CD4-positive, alpha-beta memory T cell (primary cell): ENCODE data around the gene INPP5A. TPM values are rescaled to one million over a fixed set of nuclear protein-coding genes. Genes with fewer than 3 reads are reported as not detected.
A peak's percentile ranks its signal among the peaks of the same experiment; 100 is the strongest.

Source experiments
- CTCF ChIA-PET: fragments of 350-600 bp; sonication (Branson Sonifier 250); formaldehyde crosslinking; loops from one replicate; lab custom pipeline; 2021; ENCODE audit warnings: inconsistent platforms; ENCODE audit not compliant: partially characterized antibody; lab: Charles Lee
- POLR2A ChIA-PET: fragments of 350-600 bp; sonication (Branson Sonifier 250); formaldehyde crosslinking; loops from one replicate; lab custom pipeline; 2021; ENCODE audit not compliant: partially characterized antibody; lab: Charles Lee
- DNase-seq, 5 donors: peaks; one replicate each; pipeline versions ENCODE4 v3.0.0 to v3.0.0-alpha.2; 2020 to 2022; ENCODE audit warnings: mixed read lengths in 1 of 5
- H3K27ac ChIP-seq: one replicate; pipeline ENCODE4 v1.7.0; 2013; ENCODE audit warnings: low read depth, low read length
- H3K27me3 ChIP-seq: 2 replicates; pipeline ENCODE4 v1.7.0; 2013; ENCODE audit warnings: mild to moderate bottlenecking, low read length, moderate library complexity; ENCODE audit not compliant: insufficient read depth
- H3K36me3 ChIP-seq: 2 replicates; pipeline ENCODE4 v1.7.0; 2013; ENCODE audit warnings: mild to moderate bottlenecking, low read length, moderate library complexity; ENCODE audit not compliant: insufficient read depth
- H3K4me1 ChIP-seq: 2 replicates; pipeline ENCODE4 v1.7.0; 2013; ENCODE audit warnings: mild to moderate bottlenecking, low read length, moderate library complexity; ENCODE audit not compliant: insufficient read depth
- H3K4me3 ChIP-seq, 2 donors: one replicate each; pipeline ENCODE4 v1.7.0; 2013; ENCODE audit warnings: low read length in 2 of 2, mild to moderate bottlenecking in 1 of 2
- H3K9me3 ChIP-seq, 2 donors: one replicate each; pipeline ENCODE4 v1.7.0; 2013; ENCODE audit warnings: low read length in 2 of 2, control low read depth in 1 of 2; ENCODE audit not compliant: control insufficient read depth in 1 of 2
- H3K27ac Mint-ChIP-seq, 7 donors: one replicate each; pipeline ENCODE4 v1.8.0; 2020 to 2021; ENCODE audit warnings: mixed read lengths in 7 of 7, mild to moderate bottlenecking in 6 of 7, inconsistent platforms in 3 of 7, moderate library complexity in 3 of 7
- H3K27me3 Mint-ChIP-seq, 2 donors: one replicate each; pipeline ENCODE4 v1.8.0; 2020 to 2021; ENCODE audit warnings: mixed read lengths in 2 of 2
- H3K36me3 Mint-ChIP-seq, 2 donors: one replicate each; pipeline ENCODE4 v1.8.0; 2020 to 2021; ENCODE audit warnings: mixed read lengths in 2 of 2, inconsistent platforms in 1 of 2, mild to moderate bottlenecking in 1 of 2
- H3K4me1 Mint-ChIP-seq, 4 donors: one replicate each; pipeline ENCODE4 v1.8.0; 2020 to 2021; ENCODE audit warnings: mixed read lengths in 4 of 4, mild to moderate bottlenecking in 1 of 4
- H3K4me3 Mint-ChIP-seq, 8 donors: one replicate each; pipeline ENCODE4 v1.8.0; 2020 to 2021; ENCODE audit warnings: mixed read lengths in 8 of 8, mild to moderate bottlenecking in 7 of 8, moderate library complexity in 6 of 8, inconsistent platforms in 3 of 8
- H3K9me3 Mint-ChIP-seq, 8 donors: one replicate each; pipeline ENCODE4 v1.8.0; 2020 to 2021; ENCODE audit warnings: mixed read lengths in 8 of 8, mild to moderate bottlenecking in 5 of 8, inconsistent platforms in 3 of 8, moderate library complexity in 1 of 8
- intact Hi-C: fragments of 100-400 bp; cut with micrococcal nuclease; formaldehyde crosslinking; loops from one replicate; pipeline ENCODE4 v1.15.1; 2023
- polyA plus RNA-seq, 2 donors: library from polyadenylated mRNA; unstranded; fragments of 300-500 nt; fragmentation: Illumina TruSeq; gene quantifications; one replicate each; pipeline ENCODE4 v1.2.3, GENCODE V29; 2021
- total RNA-seq, 2 experiments: library from RNA; stranded (reverse); gene quantifications; one replicate each; pipeline ENCODE4 v1.2.3, GENCODE V29; 2021

INPP5A gene
- total and polyA plus RNA-seq, 4 experiments from 2014 or later = 0.61 to 19.3 (median 10.8) TPM

GRCh38 chr10:132799865-132800264 is 262.3 kb downstream of the INPP5A start:
- Histone ChIP-seq H3K27ac (no peak overlapping the region), H3K9me3 (no peaks in the 10 kb centered on the region), H3K4me1 (no peaks in the 10 kb centered on the region), H3K4me3 (no peak overlapping the region), H3K27me3 (no peaks in the 10 kb centered on the region), H3K36me3 (no peaks in the 10 kb centered on the region)
- no peak for DNase-seq
- H3K4me3 Mint-ChIP-seq = no peak overlapping the region
- H3K27ac Mint-ChIP-seq = no peak overlapping the region
- intact Hi-C loops = no loop called here
- ChIA-PET POLR2A (no interaction called here), CTCF (no interaction called here)
- H3K9me3 Mint-ChIP-seq = peaks cover 0 to 2% (median 0%) of the 10 kb centered on the region in 8 donors
- H3K27me3 Mint-ChIP-seq = peaks cover 0 to 2% of the 10 kb centered on the region in 2 donors
- peaks cover 0 to 2% (median 0%) of the 10 kb centered on the region in 4 donors for H3K4me1 Mint-ChIP-seq
- H3K36me3 Mint-ChIP-seq = no peaks in the 10 kb centered on the region

- Histone ChIP-seq H3K36me3 (no peaks in the 10 kb centered on the region), H3K27ac (no peak overlapping the region), H3K27me3 (no peaks in the 10 kb centered on the region), H3K4me3 (no peak overlapping the region), H3K9me3 (no peaks in the 10 kb centered on the region), H3K4me1 (no peaks in the 10 kb centered on the region)
- H3K9me3 Mint-ChIP-seq = peaks cover 0 to 2% (median 0%) of the 10 kb centered on the region in 8 donors
- H3K4me1 Mint-ChIP-seq = peaks cover 0 to 2% (median 0%) of the 10 kb centered on the region in 4 donors
- H3K36me3 Mint-ChIP-seq = no peaks in the 10 kb centered on the region
- intact Hi-C loops = no loop called here
- H3K27ac Mint-ChIP-seq = no peak overlapping the region
- ChIA-PET POLR2A (no interaction called here), CTCF (no interaction called here)
- H3K4me3 Mint-ChIP-seq = no peak overlapping the region
- no peak for DNase-seq
- H3K27me3 Mint-ChIP-seq = peaks cover 0 to 2% of the 10 kb centered on the region in 2 donors
Observed at GRCh38 chr10:132802048-132802447, 264.5 kb downstream of the INPP5A start.

GRCh38 chr10:132802694-132803320 is 265.2 kb downstream of the INPP5A start:
- intact Hi-C loops = no loop called here
- CTCF ChIA-PET = no interaction called here
- Histone ChIP-seq H3K36me3 (no peaks in the 10 kb centered on the region), H3K4me3 (no peak overlapping the region), H3K27me3 (no peaks in the 10 kb centered on the region), H3K27ac (no peak overlapping the region), H3K9me3 (no peaks in the 10 kb centered on the region), H3K4me1 (no peaks in the 10 kb centered on the region)
- POLR2A ChIA-PET = no interaction called here
- Mint-ChIP-seq H3K9me3 (peaks cover 0 to 2% (median 0%) of the 10 kb centered on the region in 8 donors), H3K4me1 (peaks cover 0 to 2% (median 0%) of the 10 kb centered on the region in 4 donors), H3K27me3 (peaks cover 0 to 2% of the 10 kb centered on the region in 2 donors), H3K36me3 (no peaks in the 10 kb centered on the region), H3K4me3 (no peak overlapping the region), H3K27ac (no peak overlapping the region)
- no peak for DNase-seq

GRCh38 chr10:132803416-132804210 is 266.0 kb downstream of the INPP5A start:
- Mint-ChIP-seq H3K36me3 (no peaks in the 10 kb centered on the region), H3K4me3 (no peak overlapping the region), H3K9me3 (peaks cover 0 to 2% (median 0%) of the 10 kb centered on the region in 8 donors), H3K4me1 (peaks cover 0 to 2% (median 0%) of the 10 kb centered on the region in 4 donors), H3K27me3 (peaks cover 0 to 2% of the 10 kb centered on the region in 2 donors), H3K27ac (no peak overlapping the region)
- Histone ChIP-seq H3K4me3 (no peak overlapping the region), H3K27ac (no peak overlapping the region), H3K36me3 (no peaks in the 10 kb centered on the region), H3K9me3 (no peaks in the 10 kb centered on the region), H3K4me1 (no peaks in the 10 kb centered on the region), H3K27me3 (no peaks in the 10 kb centered on the region)
- CTCF ChIA-PET = no interaction called here
- intact Hi-C loops = no loop called here
- POLR2A ChIA-PET = no interaction called here
- no peak for DNase-seq

GRCh38 chr10:132804287-132804686 is 266.7 kb downstream of the INPP5A start:
- POLR2A ChIA-PET = no interaction called here
- Mint-ChIP-seq H3K4me1 (peaks cover 0 to 2% (median 0%) of the 10 kb centered on the region in 4 donors), H3K36me3 (no peaks in the 10 kb centered on the region)

GRCh38 chr10:132804785-132805426 is 267.3 kb downstream of the INPP5A start:
- Mint-ChIP-seq H3K4me3 (no peak overlapping the region), H3K27ac (peak overlapping the region in 1 of 7 donors; percentile 22), H3K36me3 (no peaks in the 10 kb centered on the region), H3K4me1 (peaks cover 0 to 2% (median 0%) of the 10 kb centered on the region in 4 donors), H3K27me3 (peaks cover 0 to 2% of the 10 kb centered on the region in 2 donors), H3K9me3 (peaks cover 0 to 2% (median 0%) of the 10 kb centered on the region in 8 donors)
- intact Hi-C loops = no loop called here
- Histone ChIP-seq H3K27ac (no peak overlapping the region), H3K9me3 (no peaks in the 10 kb centered on the region), H3K27me3 (no peaks in the 10 kb centered on the region), H3K4me3 (no peak overlapping the region), H3K4me1 (no peaks in the 10 kb centered on the region), H3K36me3 (no peaks in the 10 kb centered on the region)
- ChIA-PET CTCF (no interaction called here), POLR2A (no interaction called here)
- no peak for DNase-seq

More at GRCh38 chr10:132804287-132804686, 266.7 kb downstream of the INPP5A start:
- no peaks in the 10 kb centered on the region for H3K9me3 ChIP-seq
- H3K27ac ChIP-seq = no peak overlapping the region
- Mint-ChIP-seq H3K27ac (no peak overlapping the region), H3K9me3 (peaks cover 0 to 2% (median 0%) of the 10 kb centered on the region in 8 donors), H3K4me3 (no peak overlapping the region), H3K27me3 (peaks cover 0 to 2% of the 10 kb centered on the region in 2 donors)
- H3K27me3 ChIP-seq = no peaks in the 10 kb centered on the region
- DNase-seq = no peak
- CTCF ChIA-PET = no interaction called here
- H3K4me1 ChIP-seq = no peaks in the 10 kb centered on the region
- no peak overlapping the region for H3K4me3 ChIP-seq
- no peaks in the 10 kb centered on the region for H3K36me3 ChIP-seq
- intact Hi-C loops = no loop called here

- H3K9me3 ChIP-seq = no peaks in the 10 kb centered on the region
- intact Hi-C loops = no loop called here
- ChIA-PET POLR2A (no interaction called here), CTCF (no interaction called here)
- H3K9me3 Mint-ChIP-seq = peaks cover 0 to under 1% (median 0%) of the 10 kb centered on the region in 8 donors
- H3K4me3 ChIP-seq = no peak overlapping the region
- H3K4me1 Mint-ChIP-seq = peaks cover 0 to 2% (median 0%) of the 10 kb centered on the region in 4 donors
- no peak overlapping the region for H3K4me3 Mint-ChIP-seq
- H3K27ac ChIP-seq = no peak overlapping the region
- H3K4me1 ChIP-seq = no peaks in the 10 kb centered on the region
- no peak for DNase-seq
- H3K27me3 Mint-ChIP-seq = peaks cover 0 to 2% of the 10 kb centered on the region in 2 donors
- no peaks in the 10 kb centered on the region for H3K27me3 ChIP-seq
- no peaks in the 10 kb centered on the region for H3K36me3 Mint-ChIP-seq
- H3K27ac Mint-ChIP-seq = peak overlapping the region in 1 of 7 donors; percentile 22
- no peaks in the 10 kb centered on the region for H3K36me3 ChIP-seq
Observed at GRCh38 chr10:132805599-132805998, 268.0 kb downstream of the INPP5A start.
